ENCODE data around the gene DUSP15. TPM values are rescaled to one million over a fixed set of nuclear protein-coding genes. Genes with fewer than 3 reads are reported as not detected.
A peak's percentile ranks its signal among the peaks of the same experiment; 100 is the strongest.

The DUSP15 gene
- total and polyA plus RNA-seq, 3 donors from 2014 or later = 175 to 274 (median 182) TPM

DNA sequence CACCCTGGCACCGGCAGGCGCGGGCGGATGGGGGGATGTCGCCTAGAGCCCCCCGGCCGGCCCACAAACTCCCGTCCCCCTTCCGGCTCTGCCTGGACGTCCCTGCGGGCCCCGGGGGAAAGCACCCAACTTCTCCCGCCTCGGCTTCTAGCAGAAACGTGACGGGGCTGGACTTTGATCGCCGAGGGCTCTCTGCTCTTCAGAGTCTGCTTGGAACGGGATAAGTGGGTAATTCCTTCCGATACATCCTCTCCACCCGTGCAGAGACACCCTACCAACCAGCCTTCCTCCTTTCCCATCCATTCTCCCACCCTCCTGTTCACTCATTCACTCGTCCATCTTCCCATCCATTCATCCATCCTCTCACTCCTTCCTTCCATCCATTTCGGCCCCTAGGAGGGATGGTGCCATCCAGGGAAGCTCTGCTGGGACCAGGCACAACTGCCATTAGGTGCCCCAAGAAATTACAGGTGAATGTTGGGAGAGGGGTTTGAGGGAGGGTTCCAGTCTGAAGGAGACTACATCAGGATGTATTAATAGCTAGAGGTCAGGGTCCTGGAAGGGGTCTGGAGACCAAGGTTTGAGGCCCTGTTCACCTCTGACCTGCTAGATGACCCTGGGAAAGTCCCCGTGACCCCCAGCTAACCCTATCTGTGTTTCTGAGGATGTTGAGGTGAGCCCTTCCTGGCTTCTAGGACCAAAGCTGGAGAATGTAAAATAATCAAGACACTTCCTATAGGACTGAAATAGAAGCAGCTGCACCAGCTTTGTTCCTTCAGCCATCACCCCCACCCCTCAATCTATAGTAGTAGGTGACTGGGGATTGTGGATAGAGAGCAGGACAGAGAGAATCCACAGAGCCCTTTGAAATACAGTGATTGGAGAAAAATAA lies 645 bp upstream of the DUSP15 start:
- H3K36me3 ChIP-seq (ENCODE audit: low read depth, missing control alignments) = no peaks in the 10 kb centered on the region
- WGBS, 2 donors = 7 to 13% methylated on average over 6 to 17 of the region's 24 CpGs
- H3K27ac ChIP-seq = peak overlapping the region; percentile 40 to 84
- no peaks in the 10 kb centered on the region for H3K27me3 ChIP-seq
- H3K9me3 ChIP-seq = no peaks in the 10 kb centered on the region
- no peak for DNase-seq
- no peak for TF ChIP-seq POLR2A (IDR thresholded peaks at IDR 0.05)
- TF ChIP-seq, protein P1, sequence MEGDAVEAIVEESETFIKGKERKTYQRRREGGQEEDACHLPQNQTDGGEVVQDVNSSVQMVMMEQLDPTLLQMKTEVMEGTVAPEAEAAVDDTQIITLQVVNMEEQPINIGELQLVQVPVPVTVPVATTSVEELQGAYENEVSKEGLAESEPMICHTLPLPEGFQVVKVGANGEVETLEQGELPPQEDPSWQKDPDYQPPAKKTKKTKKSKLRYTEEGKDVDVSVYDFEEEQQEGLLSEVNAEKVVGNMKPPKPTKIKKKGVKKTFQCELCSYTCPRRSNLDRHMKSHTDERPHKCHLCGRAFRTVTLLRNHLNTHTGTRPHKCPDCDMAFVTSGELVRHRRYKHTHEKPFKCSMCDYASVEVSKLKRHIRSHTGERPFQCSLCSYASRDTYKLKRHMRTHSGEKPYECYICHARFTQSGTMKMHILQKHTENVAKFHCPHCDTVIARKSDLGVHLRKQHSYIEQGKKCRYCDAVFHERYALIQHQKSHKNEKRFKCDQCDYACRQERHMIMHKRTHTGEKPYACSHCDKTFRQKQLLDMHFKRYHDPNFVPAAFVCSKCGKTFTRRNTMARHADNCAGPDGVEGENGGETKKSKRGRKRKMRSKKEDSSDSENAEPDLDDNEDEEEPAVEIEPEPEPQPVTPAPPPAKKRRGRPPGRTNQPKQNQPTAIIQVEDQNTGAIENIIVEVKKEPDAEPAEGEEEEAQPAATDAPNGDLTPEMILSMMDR (IDR thresholded peaks at IDR 0.05) = no peak
- intact Hi-C loops (cut with DNase I; ENCODE audit: low total_unique reads) = no loop called here
- peaks cover 18% of the 10 kb centered on the region for H3K4me1 ChIP-seq
- peak overlapping the region; percentile 72 to 81 for H3K4me3 ChIP-seq

DNA sequence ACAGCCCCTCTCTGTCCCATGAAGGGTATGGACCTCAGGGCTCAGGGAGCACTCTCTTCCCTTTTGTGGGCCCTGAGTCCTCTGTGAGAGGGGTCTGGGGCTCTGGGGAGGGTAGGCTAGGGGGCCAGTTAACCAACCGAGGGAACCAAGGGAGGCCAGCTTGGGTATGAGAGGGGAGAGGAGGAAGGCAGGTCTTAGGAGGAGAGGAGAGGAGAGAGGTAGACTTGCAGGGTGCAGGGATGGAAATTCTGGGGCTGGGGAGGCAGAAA lies 720 bp downstream of the DUSP15 start:
- no peak for DNase-seq
- H3K4me3 ChIP-seq = peak overlapping the region; percentile 72 to 81
- no peaks in the 10 kb centered on the region for H3K9me3 ChIP-seq
- no peak for TF ChIP-seq POLR2A (IDR thresholded peaks at IDR 0.05)
- TF ChIP-seq, protein P1 (IDR thresholded peaks at IDR 0.05) = no peak
- WGBS, 2 donors = 5 to 17% methylated on average over 1 of the region's 1 CpG
- H3K4me1 ChIP-seq = peaks cover 26% of the 10 kb centered on the region
- no peaks in the 10 kb centered on the region for H3K36me3 ChIP-seq (ENCODE audit: low read depth, missing control alignments)
- no peaks in the 10 kb centered on the region for H3K27me3 ChIP-seq
- H3K27ac ChIP-seq = peak overlapping the region; percentile 40 to 84
- intact Hi-C loops (cut with DNase I; ENCODE audit: low total_unique reads) = loop anchor here (5.0 kb wide), 1 partner anchor 83 kb away; the partner anchor contains the start of gene PDRG1

DNA sequence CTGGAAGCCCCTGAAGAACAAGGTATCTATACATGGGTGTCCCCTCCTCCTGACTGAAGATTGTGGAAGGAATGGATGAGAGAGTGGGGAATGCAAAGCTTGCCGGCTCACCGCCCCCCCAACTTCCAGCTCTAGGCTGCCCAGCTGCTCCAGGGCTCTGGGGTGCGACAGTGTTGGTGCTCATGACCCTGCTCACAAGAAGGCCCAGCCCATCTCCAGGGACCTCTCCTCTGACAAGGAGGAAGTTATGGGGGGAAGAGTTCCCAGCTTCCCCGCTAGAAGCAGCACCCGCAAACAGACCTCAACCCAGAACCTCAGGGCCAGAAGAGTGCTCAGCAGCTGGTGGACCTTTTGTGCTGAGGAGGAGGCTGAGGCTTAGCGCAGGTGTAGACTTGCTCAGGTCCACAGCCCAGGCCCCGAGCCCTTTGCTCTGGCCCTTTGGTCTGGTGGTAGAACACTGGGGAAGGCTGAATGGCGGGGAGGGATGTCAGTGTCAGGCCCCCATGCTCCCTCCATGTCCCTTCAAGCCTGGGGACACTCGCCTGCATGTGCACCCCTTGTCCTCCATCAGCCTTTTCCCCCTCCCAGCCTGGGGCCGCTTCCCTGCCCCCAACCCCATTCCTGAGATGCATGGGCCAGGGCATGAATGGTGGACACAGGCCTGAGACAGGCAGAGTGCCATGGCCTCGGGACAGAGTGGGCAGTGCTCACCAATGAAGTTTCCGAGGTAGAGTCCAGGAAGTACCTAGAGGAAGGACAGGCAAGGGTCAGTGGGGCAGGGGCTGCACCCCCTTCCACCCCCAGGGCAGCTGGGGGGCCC lies 1.3 kb downstream of the DUSP15 start:
- WGBS, 2 donors = 67 to 82% methylated on average over 6 to 11 of the region's 12 CpGs
- H3K4me3 ChIP-seq = peak overlapping the region in 1 of 2 donors; percentile 81
- H3K9me3 ChIP-seq = no peaks in the 10 kb centered on the region
- intact Hi-C loops (cut with DNase I; ENCODE audit: low total_unique reads) = loop anchor here (5.0 kb wide), 1 partner anchor 83 kb away; the partner anchor contains the start of gene PDRG1
- H3K27ac ChIP-seq = peak overlapping the region; percentile 40 to 84
- no peaks in the 10 kb centered on the region for H3K27me3 ChIP-seq
- DNase-seq = no peak
- peaks cover 30% of the 10 kb centered on the region for H3K4me1 ChIP-seq
- no peak for TF ChIP-seq POLR2A (IDR thresholded peaks at IDR 0.05)
- TF ChIP-seq, protein P1 (IDR thresholded peaks at IDR 0.05) = no peak
- H3K36me3 ChIP-seq (ENCODE audit: low read depth, missing control alignments) = no peaks in the 10 kb centered on the region

DNA sequence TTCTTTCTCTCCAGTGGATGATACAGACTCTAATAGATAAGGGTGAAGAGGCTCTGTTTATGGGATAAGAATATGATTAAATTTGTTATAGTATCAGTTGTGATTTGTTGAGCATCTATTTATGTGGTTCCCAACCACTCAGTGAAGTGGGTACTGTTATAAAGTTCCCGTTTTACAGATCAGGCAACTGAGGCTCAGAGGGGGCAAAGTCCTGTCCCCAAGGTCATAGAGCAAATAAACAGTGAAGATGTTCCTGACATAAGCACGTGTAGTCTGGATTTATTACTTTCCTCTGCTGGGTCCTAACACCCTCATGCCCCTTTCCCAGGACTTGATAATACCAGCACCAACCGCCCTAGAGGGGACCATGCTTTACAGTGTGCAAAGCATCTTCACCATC lies 4.1 kb downstream of the DUSP15 start:
- DNase-seq = no peak
- no peaks in the 10 kb centered on the region for H3K9me3 ChIP-seq
- H3K4me3 ChIP-seq = no peak overlapping the region
- TF ChIP-seq, protein P1 (IDR thresholded peaks at IDR 0.05) = no peak
- no peak for TF ChIP-seq POLR2A (IDR thresholded peaks at IDR 0.05)
- H3K27ac ChIP-seq = no peak overlapping the region
- peaks cover 30% of the 10 kb centered on the region for H3K4me1 ChIP-seq
- H3K36me3 ChIP-seq (ENCODE audit: low read depth, missing control alignments) = no peaks in the 10 kb centered on the region
- no peaks in the 10 kb centered on the region for H3K27me3 ChIP-seq
- WGBS, 2 donors = 62 to 67% methylated on average over 3 of the region's 3 CpGs
- intact Hi-C loops (cut with DNase I; ENCODE audit: low total_unique reads) = loop anchor here (5.0 kb wide), 1 partner anchor 86 kb away; the partner anchor contains the start of gene PDRG1
